Epithelial cell of esophagus (primary cell): Measurements from ENCODE around the gene KRTAP5-3.

Experiments used
- DNase-seq: peaks from one replicate; pipeline ENCODE4 v3.0.0; 2010; ENCODE audit warnings: low read depth
- H3K4me3 ChIP-seq: 2 replicates; pipeline ENCODE4 v1.5.1; 2011; ENCODE audit warnings: mild to moderate bottlenecking, low read length, control low read depth
- CTCF ChIP-seq: IDR thresholded peaks from 2 replicates; pipeline ENCODE4 v1.5.1; 2011; ENCODE audit warnings: low read depth, mild to moderate bottlenecking, low read length, control low read depth, inconsistent platforms; ENCODE audit not compliant: insufficient read depth; ENCODE audit errors: missing control alignments

Gene KRTAP5-3

GRCh38 chr11:1561955-1562354 lies 46.3 kb downstream of the KRTAP5-3 start:
- no peak overlapping the region for H3K4me3 ChIP-seq
- no peak for TF ChIP-seq CTCF
- no peak for DNase-seq

- no peak for DNase-seq
- H3K4me3 ChIP-seq, result no peak overlapping the region
- no peak for TF ChIP-seq CTCF
These were observed 47.0 kb downstream of the KRTAP5-3 start for GRCh38 chr11:1561266-1561665.

GRCh38 chr11:1560649-1561251 lies 47.5 kb downstream of the KRTAP5-3 start:
- DNase-seq, result no peak
- TF ChIP-seq CTCF, result no peak

GRCh38 chr11:1560002-1560648 lies 48.1 kb downstream of the KRTAP5-3 start:
- DNase-seq, result no peak
- H3K4me3 ChIP-seq, result no peak overlapping the region
- no peak for TF ChIP-seq CTCF

More at GRCh38 chr11:1560649-1561251, 47.5 kb downstream of the KRTAP5-3 start:
- no peak overlapping the region for H3K4me3 ChIP-seq

GRCh38 chr11:1559111-1559951 lies 48.9 kb downstream of the KRTAP5-3 start:
- no peak for TF ChIP-seq CTCF
- peak; percentile 61 for DNase-seq
- H3K4me3 ChIP-seq, result no peak overlapping the region

GRCh38 chr11:1558775-1559110 lies 49.5 kb downstream of the KRTAP5-3 start:
- no peak for DNase-seq
- no peak overlapping the region for H3K4me3 ChIP-seq
- no peak for TF ChIP-seq CTCF
